ENCODE measurements around the gene PRG2. TPM values are rescaled to one million over a fixed set of nuclear protein-coding genes. Genes with fewer than 3 reads are reported as not detected.

PRG2 gene
- total and polyA plus RNA-seq, 9 of the 15 experiments (the other 6 are each of a cell fraction or from before 2014, with no cell fraction given), result 1.8 to 78.0 (median 26.6) TPM

DNA sequence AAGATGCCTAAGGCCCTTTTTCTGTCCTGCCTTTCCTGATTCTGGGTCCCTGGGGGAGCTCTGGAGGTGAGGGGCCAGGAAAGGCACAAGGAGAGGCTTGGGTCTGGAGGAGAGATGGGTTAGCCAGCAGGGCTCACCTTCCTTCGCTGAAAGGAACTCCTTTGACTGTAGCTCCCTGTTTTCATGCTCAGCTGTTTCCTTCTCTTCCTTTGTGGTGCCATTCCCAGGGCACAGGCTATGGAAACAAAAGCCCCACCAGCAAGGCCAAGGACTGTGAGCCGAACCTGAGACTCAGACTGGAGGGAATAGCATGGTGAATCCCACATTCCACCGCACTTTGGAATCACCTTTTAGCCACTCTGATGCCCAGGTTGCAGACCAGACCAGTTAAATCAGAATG is 26.0 kb upstream of the PRG2 start:
- intact Hi-C loops (cut with micrococcal nuclease), result no loop called here

More for the DNA sequence above, 26.0 kb upstream of the PRG2 start:
- H3K9me3 ChIP-seq (replicated peaks; ENCODE audit: control insufficient read depth, insufficient read depth, low read depth, low read length), result no peaks in the 10 kb centered on the region
- no peak for DNase-seq (ENCODE audit: extremely low read depth in 1 of 4, low spot score in 3 of 4)
- no peaks in the 10 kb centered on the region for H3K27me3 ChIP-seq (ENCODE audit: control insufficient read depth in 2 of 2, insufficient read depth in 2 of 2, low read length in 2 of 2)
- H3K9me1 ChIP-seq (ENCODE audit: control insufficient read depth, insufficient read depth, low read length), result no peaks in the 10 kb centered on the region
- WGBS (ENCODE audit: insufficient coverage, low coverage, missing lambda C conversion rate), result 94% methylated on average over 3 of the region's 3 CpGs
- FAIRE-seq, result no peak
- H3K4me3 ChIP-seq, result no peak overlapping the region
- H3K36me3 ChIP-seq (ENCODE audit: control insufficient read depth, insufficient read depth, low read length), result peaks cover 98% of the 10 kb centered on the region
- H3K9ac ChIP-seq (ENCODE audit: insufficient read depth in 1 of 2, low read depth in 2 of 2, low read length in 2 of 2), result no peak overlapping the region
- peaks cover 70% of the 10 kb centered on the region for H3K79me2 ChIP-seq (ENCODE audit: control insufficient read depth, insufficient read depth, low read length)
- H3K4me1 ChIP-seq (replicated peaks in 1 of 2; ENCODE audit: control insufficient read depth in 2 of 2, insufficient read depth in 2 of 2, low read length in 2 of 2), result no peaks in the 10 kb centered on the region; a peak in 3 of 5 replicates
- ATAC-seq, result no peak
- H4K20me1 ChIP-seq (replicated peaks; ENCODE audit: control insufficient read depth, insufficient read depth, low read length), result peaks cover 13% of the 10 kb centered on the region
- TF ChIP-seq, protein P1, sequence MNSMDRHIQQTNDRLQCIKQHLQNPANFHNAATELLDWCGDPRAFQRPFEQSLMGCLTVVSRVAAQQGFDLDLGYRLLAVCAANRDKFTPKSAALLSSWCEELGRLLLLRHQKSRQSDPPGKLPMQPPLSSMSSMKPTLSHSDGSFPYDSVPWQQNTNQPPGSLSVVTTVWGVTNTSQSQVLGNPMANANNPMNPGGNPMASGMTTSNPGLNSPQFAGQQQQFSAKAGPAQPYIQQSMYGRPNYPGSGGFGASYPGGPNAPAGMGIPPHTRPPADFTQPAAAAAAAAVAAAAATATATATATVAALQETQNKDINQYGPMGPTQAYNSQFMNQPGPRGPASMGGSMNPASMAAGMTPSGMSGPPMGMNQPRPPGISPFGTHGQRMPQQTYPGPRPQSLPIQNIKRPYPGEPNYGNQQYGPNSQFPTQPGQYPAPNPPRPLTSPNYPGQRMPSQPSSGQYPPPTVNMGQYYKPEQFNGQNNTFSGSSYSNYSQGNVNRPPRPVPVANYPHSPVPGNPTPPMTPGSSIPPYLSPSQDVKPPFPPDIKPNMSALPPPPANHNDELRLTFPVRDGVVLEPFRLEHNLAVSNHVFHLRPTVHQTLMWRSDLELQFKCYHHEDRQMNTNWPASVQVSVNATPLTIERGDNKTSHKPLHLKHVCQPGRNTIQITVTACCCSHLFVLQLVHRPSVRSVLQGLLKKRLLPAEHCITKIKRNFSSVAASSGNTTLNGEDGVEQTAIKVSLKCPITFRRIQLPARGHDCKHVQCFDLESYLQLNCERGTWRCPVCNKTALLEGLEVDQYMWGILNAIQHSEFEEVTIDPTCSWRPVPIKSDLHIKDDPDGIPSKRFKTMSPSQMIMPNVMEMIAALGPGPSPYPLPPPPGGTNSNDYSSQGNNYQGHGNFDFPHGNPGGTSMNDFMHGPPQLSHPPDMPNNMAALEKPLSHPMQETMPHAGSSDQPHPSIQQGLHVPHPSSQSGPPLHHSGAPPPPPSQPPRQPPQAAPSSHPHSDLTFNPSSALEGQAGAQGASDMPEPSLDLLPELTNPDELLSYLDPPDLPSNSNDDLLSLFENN (IDR thresholded peaks at IDR 0.05; ENCODE audit: low read depth in 2 of 2, low read length in 2 of 2), result no peak
- TF ChIP-seq RBM34 (IDR thresholded peaks at IDR 0.05; ENCODE audit: borderline replicate concordance, insufficient read depth, low read length) (no peak), NR3C1 (CRISPR knock-in tag; IDR thresholded peaks at IDR 0.05) (no peak), CREM (IDR thresholded peaks at IDR 0.05; ENCODE audit: low read depth) (no peak), ZNF764 (CRISPR knock-in tag; IDR thresholded peaks at IDR 0.05; ENCODE audit: low read depth) (no peak), EZH2 (IDR thresholded peaks at IDR 0.05; ENCODE audit: borderline replicate concordance, low read depth, low read length) (no peak), ZNF76 (CRISPR knock-in tag; IDR thresholded peaks at IDR 0.05; ENCODE audit: borderline replicate concordance) (no peak)
- TF ChIP-seq, protein P2, sequence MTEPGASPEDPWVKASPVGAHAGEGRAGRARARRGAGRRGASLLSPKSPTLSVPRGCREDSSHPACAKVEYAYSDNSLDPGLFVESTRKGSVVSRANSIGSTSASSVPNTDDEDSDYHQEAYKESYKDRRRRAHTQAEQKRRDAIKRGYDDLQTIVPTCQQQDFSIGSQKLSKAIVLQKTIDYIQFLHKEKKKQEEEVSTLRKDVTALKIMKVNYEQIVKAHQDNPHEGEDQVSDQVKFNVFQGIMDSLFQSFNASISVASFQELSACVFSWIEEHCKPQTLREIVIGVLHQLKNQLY (CRISPR knock-in tag; conservative IDR thresholded peaks at IDR 0.05), result no peak
- TF ChIP-seq, protein P3, sequence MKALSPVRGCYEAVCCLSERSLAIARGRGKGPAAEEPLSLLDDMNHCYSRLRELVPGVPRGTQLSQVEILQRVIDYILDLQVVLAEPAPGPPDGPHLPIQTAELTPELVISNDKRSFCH (CRISPR knock-in tag; IDR thresholded peaks at IDR 0.05), result no peak
- TF ChIP-seq, protein P3 (tag; IDR thresholded peaks at IDR 0.05), result no peak
- ChIA-PET POLR2A (interaction anchor here (1.4 to 4.6 kb wide), 2 partner anchors 9 to 13 kb away, joined by 4 to 18 read pairs; no protein-coding TSS in a partner anchor), CTCF (ENCODE audit: low intra/inter-chr PET ratio) (no interaction called here)
- in situ Hi-C loops (cut with MboI), result no loop called here
- no peak overlapping the region for H3K4me2 ChIP-seq (ENCODE audit: insufficient read depth, low read length)
- no peak overlapping the region for H3K27ac ChIP-seq (ENCODE audit: extremely low read depth, low read depth, low read length)
- no peak overlapping the region for H2AFZ ChIP-seq (ENCODE audit: low read depth, low read length)
- no TSS peak for BruUV-seq (replicated peaks)

All from K562 (cell line).